ENCODE results near the gene CEP192. TPM values are rescaled to one million over a fixed set of nuclear protein-coding genes. Genes with fewer than 3 reads are reported as not detected.

Gene CEP192
- total RNA-seq, 1 donor from 2014 or later, result 25.6 TPM

DNA sequence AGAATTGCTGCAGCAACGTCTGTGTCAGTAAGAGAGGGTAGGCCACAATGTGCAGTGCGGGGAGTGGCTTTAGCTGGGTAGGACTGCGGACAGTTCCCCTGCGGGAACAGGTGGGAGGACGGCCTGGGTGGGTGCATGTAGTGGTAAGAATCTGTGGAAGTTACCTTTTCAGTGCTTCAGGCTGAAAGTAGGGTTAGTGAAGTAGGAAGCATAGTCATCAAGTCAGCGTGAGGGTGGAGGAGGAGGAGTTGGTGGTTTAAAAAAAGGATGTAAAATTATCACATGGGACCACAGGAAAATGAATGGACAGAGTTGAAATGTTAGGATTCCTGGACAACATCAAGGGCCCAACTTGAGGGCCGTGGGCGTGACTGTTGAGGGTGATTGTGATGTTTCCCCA lies 13.2 kb downstream of the CEP192 start:
- Histone ChIP-seq H3K9me3 (replicated peaks) (no peaks in the 10 kb centered on the region), H3K27me3 (ENCODE audit: low read depth) (no peaks in the 10 kb centered on the region), H3K4me3 (no peak overlapping the region), H3K36me3 (peaks cover 35% of the 10 kb centered on the region), H3K4me1 (peaks cover 20% of the 10 kb centered on the region), H3K27ac (replicated peaks) (no peak overlapping the region)
- TF ChIP-seq, protein P1, sequence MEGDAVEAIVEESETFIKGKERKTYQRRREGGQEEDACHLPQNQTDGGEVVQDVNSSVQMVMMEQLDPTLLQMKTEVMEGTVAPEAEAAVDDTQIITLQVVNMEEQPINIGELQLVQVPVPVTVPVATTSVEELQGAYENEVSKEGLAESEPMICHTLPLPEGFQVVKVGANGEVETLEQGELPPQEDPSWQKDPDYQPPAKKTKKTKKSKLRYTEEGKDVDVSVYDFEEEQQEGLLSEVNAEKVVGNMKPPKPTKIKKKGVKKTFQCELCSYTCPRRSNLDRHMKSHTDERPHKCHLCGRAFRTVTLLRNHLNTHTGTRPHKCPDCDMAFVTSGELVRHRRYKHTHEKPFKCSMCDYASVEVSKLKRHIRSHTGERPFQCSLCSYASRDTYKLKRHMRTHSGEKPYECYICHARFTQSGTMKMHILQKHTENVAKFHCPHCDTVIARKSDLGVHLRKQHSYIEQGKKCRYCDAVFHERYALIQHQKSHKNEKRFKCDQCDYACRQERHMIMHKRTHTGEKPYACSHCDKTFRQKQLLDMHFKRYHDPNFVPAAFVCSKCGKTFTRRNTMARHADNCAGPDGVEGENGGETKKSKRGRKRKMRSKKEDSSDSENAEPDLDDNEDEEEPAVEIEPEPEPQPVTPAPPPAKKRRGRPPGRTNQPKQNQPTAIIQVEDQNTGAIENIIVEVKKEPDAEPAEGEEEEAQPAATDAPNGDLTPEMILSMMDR (IDR thresholded peaks at IDR 0.05; ENCODE audit: borderline replicate concordance), result no peak
- DNase-seq, result no peak
- intact Hi-C loops (cut with micrococcal nuclease), result loop anchor here (10.0 kb wide), 1 partner anchor 150 kb away; no protein-coding TSS in a partner anchor

DNA sequence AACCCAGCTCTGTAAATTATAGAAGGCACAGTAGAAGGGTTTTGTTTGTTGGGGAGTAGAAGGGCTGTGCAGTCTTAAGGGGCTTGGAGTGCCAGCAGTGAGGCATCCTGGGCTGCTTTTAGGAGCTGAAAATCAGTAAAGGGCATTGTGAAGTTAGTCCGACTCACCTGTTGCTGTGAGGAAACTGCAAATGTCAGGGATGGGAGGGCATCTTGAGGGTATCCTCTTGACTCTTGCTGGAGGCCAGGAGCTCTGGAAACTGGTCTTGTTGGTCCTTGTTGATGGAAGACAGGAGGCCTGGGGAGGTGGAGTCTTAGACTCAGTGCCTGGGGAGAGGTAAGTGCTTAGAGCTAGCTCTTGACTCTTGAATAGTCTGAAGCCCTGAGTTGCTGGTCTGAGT lies 14.1 kb downstream of the CEP192 start:
- H3K27ac ChIP-seq (replicated peaks), result no peak overlapping the region
- intact Hi-C loops (cut with micrococcal nuclease), result loop anchor here (10.0 kb wide), 1 partner anchor 150 kb away; no protein-coding TSS in a partner anchor
- H3K36me3 ChIP-seq, result peaks cover 42% of the 10 kb centered on the region
- H3K4me1 ChIP-seq, result peaks cover 20% of the 10 kb centered on the region
- H3K27me3 ChIP-seq (ENCODE audit: low read depth), result no peaks in the 10 kb centered on the region
- TF ChIP-seq, protein P1 (IDR thresholded peaks at IDR 0.05; ENCODE audit: borderline replicate concordance), result no peak
- H3K9me3 ChIP-seq (replicated peaks), result no peaks in the 10 kb centered on the region
- no peak for DNase-seq
- no peak overlapping the region for H3K4me3 ChIP-seq

DNA sequence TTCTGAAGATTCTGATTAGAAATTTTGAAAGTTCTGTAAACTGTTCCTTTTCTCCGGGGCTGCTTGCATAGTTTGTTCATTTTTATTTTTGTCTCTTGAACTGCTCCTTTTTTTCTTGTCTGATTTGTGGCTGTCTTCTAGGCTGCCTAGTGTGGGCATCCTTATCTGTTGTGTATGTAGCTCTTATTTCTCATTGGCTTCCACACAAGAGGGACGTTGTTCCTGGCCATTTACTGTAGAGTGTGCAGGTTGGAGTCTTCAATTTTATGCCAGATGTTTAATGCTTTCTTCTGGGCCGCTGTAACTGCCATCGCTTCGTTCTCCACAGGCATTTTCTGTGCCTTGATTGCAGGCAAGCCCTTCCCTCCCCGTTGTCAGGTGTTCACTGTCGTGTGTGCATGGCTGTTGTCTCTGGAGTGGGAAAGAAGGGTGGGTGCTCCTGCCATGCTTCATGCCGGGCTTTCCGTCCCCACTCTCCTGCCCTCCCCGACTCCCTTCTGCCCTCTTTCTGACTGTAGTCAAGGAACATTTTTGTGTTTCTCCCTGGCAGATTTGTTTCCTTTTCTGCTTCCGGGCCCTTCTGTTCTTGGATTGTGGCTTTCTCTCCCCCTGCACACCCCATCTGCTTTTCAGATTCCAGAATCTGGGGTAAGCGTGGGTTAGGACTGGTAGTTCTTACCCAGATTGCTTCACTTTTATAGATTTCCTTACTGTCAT lies 15.5 kb downstream of the CEP192 start:
- Histone ChIP-seq H3K4me3 (no peak overlapping the region), H3K9me3 (replicated peaks) (no peaks in the 10 kb centered on the region), H3K36me3 (peaks cover 42% of the 10 kb centered on the region), H3K27ac (replicated peaks) (no peak overlapping the region), H3K27me3 (ENCODE audit: low read depth) (no peaks in the 10 kb centered on the region), H3K4me1 (peaks cover 20% of the 10 kb centered on the region)
- no peak for DNase-seq
- TF ChIP-seq, protein P1 (IDR thresholded peaks at IDR 0.05; ENCODE audit: borderline replicate concordance), result no peak
- intact Hi-C loops (cut with micrococcal nuclease), result loop anchor here (10.0 kb wide), 1 partner anchor 148 kb away; no protein-coding TSS in a partner anchor

DNA sequence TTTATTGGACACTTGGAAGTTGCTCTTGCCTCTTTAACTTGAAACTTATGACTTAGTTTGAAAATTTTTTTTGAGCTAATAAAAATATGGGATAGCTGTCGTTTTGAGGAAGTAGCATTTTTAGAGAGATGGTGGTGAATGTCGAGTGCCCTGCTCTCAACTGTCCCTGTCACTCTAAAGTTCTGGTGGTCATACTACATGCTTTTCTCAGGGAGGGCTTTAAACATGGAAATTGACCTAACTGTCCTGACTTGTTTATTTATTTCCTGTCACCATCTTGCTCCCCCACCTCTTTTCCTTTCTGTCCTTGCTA lies 16.0 kb downstream of the CEP192 start:
- Histone ChIP-seq H3K27me3 (ENCODE audit: low read depth) (no peaks in the 10 kb centered on the region), H3K4me1 (peaks cover 20% of the 10 kb centered on the region), H3K36me3 (peaks cover 42% of the 10 kb centered on the region), H3K4me3 (no peak overlapping the region), H3K27ac (replicated peaks) (no peak overlapping the region), H3K9me3 (replicated peaks) (no peaks in the 10 kb centered on the region)
- DNase-seq, result no peak
- intact Hi-C loops (cut with micrococcal nuclease), result loop anchor here (10.0 kb wide), 1 partner anchor 148 kb away; no protein-coding TSS in a partner anchor
- TF ChIP-seq, protein P1 (IDR thresholded peaks at IDR 0.05; ENCODE audit: borderline replicate concordance), result no peak

DNA sequence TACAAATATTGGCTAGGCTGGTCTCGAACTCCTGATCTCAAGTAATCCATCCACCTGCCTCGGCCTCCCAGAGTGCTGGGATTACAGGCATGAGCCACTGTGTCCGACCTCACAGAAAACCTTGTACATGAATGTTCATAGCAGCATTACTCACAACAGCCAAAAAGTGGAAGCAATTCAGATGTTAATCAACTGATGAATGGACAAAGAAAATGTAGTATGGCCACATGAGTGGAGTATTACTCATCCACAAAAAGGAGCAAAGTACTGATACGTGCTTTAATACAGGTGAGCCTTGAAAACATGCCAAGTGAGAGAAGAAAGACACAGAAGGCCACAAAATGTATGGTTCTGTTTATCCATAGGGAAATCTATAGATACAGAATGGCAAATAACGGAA lies 20.6 kb downstream of the CEP192 start:
- H3K27ac ChIP-seq (replicated peaks), result no peak overlapping the region
- H3K4me1 ChIP-seq, result peaks cover 37% of the 10 kb centered on the region
- H3K4me3 ChIP-seq, result no peak overlapping the region
- H3K36me3 ChIP-seq, result peaks cover 75% of the 10 kb centered on the region
- TF ChIP-seq, protein P1 (IDR thresholded peaks at IDR 0.05; ENCODE audit: borderline replicate concordance), result no peak
- no peaks in the 10 kb centered on the region for H3K27me3 ChIP-seq (ENCODE audit: low read depth)
- DNase-seq, result no peak
- no peaks in the 10 kb centered on the region for H3K9me3 ChIP-seq (replicated peaks)
- intact Hi-C loops (cut with micrococcal nuclease), result no loop called here
